NCI-H2196 (cell line): ENCODE data around the gene CPXM1.
A peak's percentile ranks its signal among the peaks of the same experiment; 100 is the strongest.
"Not testable (repeated sequence)": the region's sequence is repeated elsewhere in the genome, so short reads cannot be mapped to it uniquely, and the experiment has no call there.

Experiments
- DNase-seq: peaks from one replicate; lab custom pipeline; 2025; ENCODE audit not compliant: unreplicated experiment; lab: John Stamatoyannopoulos, UW

CPXM1 gene

GRCh38 chr20:2770091-2770490 lies 30.3 kb downstream of the CPXM1 start:
- DNase-seq = not testable (repeated sequence)

GRCh38 chr20:2768632-2769015 lies 31.8 kb downstream of the CPXM1 start:
- DNase-seq = no peak

- DNase-seq = peak; percentile 86
These were observed 32.4 kb downstream of the CPXM1 start for GRCh38 chr20:2767768-2768631.

GRCh38 chr20:2763186-2763585 lies 37.2 kb downstream of the CPXM1 start:
- no peak for DNase-seq

- DNase-seq = no peak
These were observed 37.8 kb downstream of the CPXM1 start for GRCh38 chr20:2762578-2763131.

GRCh38 chr20:2761885-2762284 lies 38.5 kb downstream of the CPXM1 start:
- DNase-seq = no peak

GRCh38 chr20:2760952-2761305 lies 39.5 kb downstream of the CPXM1 start:
- DNase-seq = no peak

GRCh38 chr20:2760297-2760951 lies 40.0 kb downstream of the CPXM1 start:
- no peak for DNase-seq

GRCh38 chr20:2759603-2760296 lies 40.7 kb downstream of the CPXM1 start:
- DNase-seq = no peak

- no peak for DNase-seq
These were observed 41.3 kb downstream of the CPXM1 start for GRCh38 chr20:2759143-2759542.

- DNase-seq = no peak
These were observed 42.5 kb downstream of the CPXM1 start for GRCh38 chr20:2757969-2758368.

- no peak for DNase-seq
These were observed 43.4 kb downstream of the CPXM1 start for GRCh38 chr20:2757001-2757400.

GRCh38 chr20:2756056-2756611 lies 44.3 kb downstream of the CPXM1 start:
- peak; percentile 41 for DNase-seq

- DNase-seq = no peak
These were observed 44.9 kb downstream of the CPXM1 start for GRCh38 chr20:2755451-2756055.

GRCh38 chr20:2754424-2754823 lies 46.0 kb downstream of the CPXM1 start:
- DNase-seq = no peak

- DNase-seq = no peak
These were observed 46.9 kb downstream of the CPXM1 start for GRCh38 chr20:2753461-2754040.

- peak; percentile 67 for DNase-seq
These were observed 47.6 kb downstream of the CPXM1 start for GRCh38 chr20:2752567-2753460.

GRCh38 chr20:2751878-2752566 lies 48.4 kb downstream of the CPXM1 start:
- peak; percentile 73 for DNase-seq

GRCh38 chr20:2751347-2751877 lies 49.0 kb downstream of the CPXM1 start:
- DNase-seq = no peak
